ENCODE data around the gene P2RX1.
"Not testable (repeated sequence)": the region's sequence is repeated elsewhere in the genome, so short reads cannot be mapped to it uniquely, and the experiment has no call there.

P2RX1 gene

GRCh38 chr17:3951420-3951819, 35.2 kb upstream of the P2RX1 start:
- DNase-seq, result no peak

- no peak for DNase-seq
Observed at GRCh38 chr17:3951003-3951402, 34.7 kb upstream of the P2RX1 start.

GRCh38 chr17:3950584-3950983, 34.3 kb upstream of the P2RX1 start:
- no peak for DNase-seq

DNA sequence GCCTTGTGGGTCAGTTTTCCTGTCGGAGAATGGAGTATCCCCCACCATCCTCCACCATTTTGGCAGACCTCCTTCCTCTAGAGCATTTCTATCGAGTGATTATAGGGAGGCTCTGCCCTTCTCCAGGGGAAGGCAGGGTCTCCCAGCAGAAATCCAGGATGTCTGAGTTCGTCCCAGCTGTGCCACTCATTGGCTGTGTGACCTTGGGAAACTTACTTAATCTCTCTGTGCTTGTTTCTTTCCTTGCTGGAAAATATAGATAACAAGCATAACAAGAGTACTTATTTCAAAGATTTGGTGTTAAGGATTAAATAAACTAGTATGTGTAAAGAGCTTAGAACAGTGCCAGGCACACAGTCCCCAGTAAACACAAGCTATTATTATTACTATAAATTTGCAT, 33.2 kb upstream of the P2RX1 start:
- DNase-seq, result no peak

DNA sequence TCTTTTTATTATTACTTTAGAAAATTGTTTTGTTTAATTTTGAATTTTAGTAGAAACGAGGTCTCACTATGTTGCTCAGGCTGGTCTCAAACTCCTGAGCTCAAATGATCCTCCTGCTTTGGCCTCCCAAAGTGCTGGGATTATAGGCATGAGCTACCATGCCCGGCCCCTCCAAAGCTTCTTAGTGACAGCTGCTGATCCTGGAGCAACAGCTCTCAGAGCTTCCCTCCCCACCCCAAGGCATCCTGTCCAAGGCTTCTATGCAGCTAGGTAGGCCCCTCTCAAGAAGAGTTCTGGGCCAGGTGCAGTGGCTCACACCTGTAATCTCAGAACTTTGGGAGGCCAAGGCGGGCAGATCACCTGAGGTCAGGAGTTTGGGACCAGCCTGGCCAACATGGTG, 32.3 kb upstream of the P2RX1 start:
- not testable (repeated sequence) for DNase-seq

DNA sequence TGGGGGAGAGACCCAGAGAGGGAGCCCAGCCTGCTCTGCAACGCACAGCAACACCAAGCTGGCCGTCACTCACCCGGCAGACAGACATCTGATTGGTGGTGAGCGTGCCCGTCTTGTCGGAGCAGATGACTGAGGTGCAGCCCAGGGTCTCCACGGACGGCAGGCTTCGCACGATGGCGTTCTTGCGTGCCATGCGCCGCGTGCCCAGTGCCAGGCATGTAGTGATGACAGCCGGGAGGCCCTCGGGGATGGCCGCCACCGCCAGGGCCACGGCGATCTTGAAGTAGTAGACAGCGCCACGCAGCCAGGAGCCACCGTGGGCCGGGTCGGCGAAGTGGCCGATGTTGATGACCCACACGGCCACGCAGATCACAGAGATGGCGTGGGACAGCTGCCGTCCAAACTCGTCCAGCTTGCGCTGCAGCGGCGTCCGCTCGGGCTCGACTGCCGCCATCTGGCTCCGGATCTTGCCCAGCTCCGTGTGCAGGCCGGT, 31.1 kb upstream of the P2RX1 start:
- DNase-seq, result no peak

GRCh38 chr17:3946711-3947235, 30.5 kb upstream of the P2RX1 start:
- DNase-seq, result peak in 1 of 14 donors; percentile 61

DNA sequence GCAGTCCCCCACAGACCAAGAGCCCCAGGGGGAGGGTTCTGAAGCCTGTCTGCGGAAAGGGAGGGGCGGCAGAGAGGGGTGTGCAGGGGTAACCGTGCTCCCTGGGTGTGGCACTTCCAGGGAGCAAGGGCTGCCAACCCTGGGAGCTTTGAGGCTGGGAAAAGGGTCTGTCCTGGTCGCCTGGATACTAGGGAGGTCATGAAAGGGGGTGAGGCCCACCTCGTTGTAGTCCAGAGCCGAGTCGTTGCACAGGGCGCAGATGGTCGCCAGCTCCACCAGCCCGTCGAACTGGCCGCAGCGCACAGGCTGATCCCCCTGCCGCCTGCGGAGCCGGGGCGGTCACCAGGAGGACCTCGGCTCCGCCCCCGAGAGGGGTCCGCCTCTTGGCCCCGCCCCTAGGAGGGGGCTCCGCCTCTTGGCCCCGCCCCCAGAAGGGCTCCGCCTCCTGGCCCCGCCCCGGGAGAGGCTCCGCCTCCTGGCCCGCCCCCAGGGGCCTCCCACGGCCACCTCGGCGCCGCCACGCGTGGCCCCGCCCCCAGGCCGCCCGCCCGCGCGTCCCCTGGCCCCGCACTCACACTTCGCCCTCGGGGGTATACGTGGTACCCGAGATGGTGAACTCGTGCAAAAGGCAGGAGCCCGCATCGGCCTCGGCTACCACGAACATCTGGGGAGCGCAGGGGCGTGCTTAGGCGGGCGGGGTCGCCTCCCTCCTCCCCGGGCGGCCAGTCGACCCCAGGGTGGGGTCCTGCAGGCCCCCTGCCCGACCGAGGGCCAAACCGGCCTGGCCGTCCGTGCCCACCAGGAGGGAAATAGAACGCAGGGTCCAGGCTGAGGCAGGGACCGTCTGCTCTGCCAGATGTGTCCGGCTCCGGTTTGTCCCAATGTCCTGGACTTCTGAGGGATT, 28.5 kb upstream of the P2RX1 start:
- peak in 2 of 14 donors; percentile 7 to 31 for DNase-seq

DNA sequence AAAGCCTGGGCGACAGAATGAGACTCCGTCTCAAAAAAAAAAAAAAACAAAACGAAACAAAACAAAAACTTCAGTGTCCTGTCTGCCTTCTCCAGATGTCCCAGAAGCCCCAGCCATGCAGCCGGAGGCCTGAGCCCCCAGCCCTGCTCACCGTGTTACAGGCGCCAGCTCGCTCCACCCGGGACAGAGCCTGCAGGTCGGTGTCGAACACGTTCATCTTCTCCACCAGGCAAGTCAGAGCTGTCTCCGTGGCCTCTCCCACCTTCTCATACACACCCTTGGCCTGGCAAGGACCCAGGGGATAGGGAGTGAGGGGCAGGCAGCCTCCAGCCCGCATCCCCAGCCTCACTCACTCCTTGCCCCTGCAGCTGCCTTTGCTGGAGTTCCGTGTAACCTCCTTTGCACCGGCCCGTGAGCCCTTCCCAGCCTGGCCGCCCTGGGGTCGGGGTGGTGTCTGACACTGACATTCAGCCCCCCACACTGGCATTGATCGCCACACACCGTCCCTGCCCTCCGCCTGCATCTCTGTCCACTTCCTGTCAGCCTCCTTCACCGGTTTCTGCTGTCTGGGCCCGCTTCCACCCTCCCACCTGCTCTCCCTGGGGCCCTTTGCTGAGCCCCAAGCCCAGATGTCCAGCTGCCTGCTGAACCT, 27.1 kb upstream of the P2RX1 start:
- no peak for DNase-seq

GRCh38 chr17:3940965-3941698, 24.9 kb upstream of the P2RX1 start:
- DNase-seq, result no peak

- DNase-seq, result no peak
Observed at GRCh38 chr17:3937359-3937758, 21.1 kb upstream of the P2RX1 start.

DNA sequence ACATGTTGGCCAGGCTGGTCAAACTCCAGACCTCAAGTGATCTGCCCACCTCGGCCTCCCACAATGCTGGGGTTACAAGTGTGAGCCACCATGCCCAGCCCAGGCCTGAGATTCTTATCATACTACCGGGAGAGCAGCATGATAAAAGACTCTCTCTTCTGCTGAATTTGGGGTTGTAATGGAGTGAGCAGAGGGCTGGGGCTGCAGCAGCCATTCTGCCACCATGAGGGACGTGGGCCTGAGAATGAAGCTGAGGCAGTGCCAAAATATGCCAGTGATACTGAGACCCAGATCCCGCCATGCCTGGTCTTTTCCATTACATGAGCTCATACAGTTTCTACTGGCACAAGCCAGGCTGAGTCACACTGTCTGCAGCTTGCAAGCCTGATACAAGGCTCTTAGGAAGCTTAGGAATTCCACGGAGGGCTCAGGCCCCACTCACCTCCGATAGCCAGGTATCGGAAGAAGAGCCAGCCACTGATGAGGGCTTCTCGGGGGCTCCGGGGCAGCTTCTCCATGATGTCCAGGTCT, 19.6 kb upstream of the P2RX1 start:
- DNase-seq, result no peak

DNA sequence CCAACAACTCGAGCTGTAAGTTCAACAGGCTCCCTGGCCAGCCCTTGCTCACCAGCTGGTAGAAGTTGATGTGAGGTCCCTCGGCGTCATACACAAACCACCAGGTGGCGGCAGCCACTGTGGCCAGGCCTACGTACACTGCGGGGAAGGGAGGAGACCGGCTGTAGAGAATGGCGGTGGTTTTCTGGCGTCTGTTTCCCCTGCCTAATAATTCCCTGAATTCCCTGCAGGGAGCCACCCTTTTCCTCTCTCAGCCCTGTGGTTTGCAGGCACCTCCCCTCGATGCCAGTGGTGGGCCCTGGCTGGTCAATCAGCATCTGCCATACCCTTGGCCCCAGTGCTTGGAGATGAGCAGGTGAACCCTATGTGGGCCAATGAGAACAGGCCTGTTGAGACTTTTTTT, 18.9 kb upstream of the P2RX1 start:
- peak in 2 of 14 donors; percentile 17 to 27 for DNase-seq

DNA sequence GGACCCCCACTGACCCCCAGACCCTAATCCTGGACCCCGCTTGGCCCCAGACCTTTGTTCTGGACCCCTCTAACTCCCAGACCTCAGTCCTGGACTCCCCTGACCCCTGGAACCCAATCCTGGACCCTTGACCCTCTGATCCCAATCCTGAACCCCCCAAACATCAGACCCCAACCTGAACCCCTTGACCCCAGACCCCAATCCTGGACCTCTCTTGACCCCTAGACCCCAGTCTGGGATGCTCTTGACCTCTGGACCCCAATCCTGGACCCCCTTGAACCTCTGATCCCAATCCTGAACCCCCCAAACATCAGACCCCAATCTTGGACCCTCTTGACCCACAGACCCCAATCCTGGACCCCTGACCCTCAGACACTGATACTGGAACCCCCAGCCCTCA, 13.5 kb upstream of the P2RX1 start:
- DNase-seq, result no peak

DNA sequence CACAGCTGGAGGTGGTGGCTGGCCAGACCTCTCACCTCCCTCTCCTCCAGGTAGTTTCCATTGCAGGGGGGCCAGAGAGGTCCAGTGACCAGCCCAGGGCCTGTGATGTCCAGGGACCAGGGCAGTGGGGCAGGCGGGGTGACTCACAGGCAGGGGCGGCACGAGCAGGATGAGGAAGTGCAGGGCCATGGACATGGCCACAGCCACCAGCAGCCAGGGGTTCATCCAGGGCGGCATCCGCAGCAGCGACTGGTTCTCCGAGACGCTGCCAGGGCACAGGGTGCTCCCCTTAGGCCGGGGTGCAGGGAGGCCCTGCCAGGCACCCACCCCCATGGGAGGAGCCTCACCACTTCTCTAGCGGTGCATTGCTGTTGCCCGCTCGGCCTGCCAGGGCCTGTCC, 12.9 kb upstream of the P2RX1 start:
- no peak for DNase-seq

GRCh38 chr17:3928406-3928805, 12.1 kb upstream of the P2RX1 start:
- no peak for DNase-seq

- DNase-seq, result no peak
Observed at GRCh38 chr17:3927628-3928340, 11.5 kb upstream of the P2RX1 start.

DNA sequence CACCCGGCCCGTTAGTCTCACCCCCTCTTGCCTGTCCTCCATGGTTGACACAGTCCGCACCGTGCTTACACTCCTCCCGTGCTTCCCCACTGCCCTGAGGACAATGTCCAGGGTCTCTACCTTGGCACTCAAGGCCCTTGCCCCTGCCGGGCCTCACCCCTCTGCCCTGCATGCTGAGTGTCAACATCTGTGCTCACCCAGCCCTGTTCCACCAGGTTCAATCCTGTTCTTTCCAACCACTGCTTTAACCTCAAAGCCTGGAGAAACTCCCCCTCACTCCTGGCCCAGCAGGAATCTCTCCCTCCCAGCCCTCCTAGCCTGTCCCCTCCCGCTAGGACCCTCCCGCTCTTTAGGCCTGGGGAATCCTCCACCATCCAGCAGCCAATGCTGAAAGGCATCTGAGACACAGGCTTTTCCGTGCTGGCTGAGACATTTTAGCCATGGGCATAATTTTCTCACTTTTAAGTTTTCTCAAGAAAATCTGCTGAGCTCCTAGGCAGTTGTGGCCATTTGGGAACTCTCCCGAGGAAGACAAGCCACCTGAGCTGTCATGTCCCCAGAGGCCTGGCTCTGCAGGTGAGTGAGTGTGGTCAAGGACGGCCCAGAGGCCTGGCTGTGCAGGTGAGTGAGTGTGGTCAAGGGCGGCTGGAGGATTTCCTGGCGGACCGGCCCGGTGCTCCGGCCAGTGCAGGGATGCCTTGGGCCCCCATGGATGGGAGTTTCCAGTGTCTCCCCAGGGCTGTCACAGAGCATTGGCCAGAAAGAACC, 10.8 kb upstream of the P2RX1 start:
- no peak for DNase-seq

DNA sequence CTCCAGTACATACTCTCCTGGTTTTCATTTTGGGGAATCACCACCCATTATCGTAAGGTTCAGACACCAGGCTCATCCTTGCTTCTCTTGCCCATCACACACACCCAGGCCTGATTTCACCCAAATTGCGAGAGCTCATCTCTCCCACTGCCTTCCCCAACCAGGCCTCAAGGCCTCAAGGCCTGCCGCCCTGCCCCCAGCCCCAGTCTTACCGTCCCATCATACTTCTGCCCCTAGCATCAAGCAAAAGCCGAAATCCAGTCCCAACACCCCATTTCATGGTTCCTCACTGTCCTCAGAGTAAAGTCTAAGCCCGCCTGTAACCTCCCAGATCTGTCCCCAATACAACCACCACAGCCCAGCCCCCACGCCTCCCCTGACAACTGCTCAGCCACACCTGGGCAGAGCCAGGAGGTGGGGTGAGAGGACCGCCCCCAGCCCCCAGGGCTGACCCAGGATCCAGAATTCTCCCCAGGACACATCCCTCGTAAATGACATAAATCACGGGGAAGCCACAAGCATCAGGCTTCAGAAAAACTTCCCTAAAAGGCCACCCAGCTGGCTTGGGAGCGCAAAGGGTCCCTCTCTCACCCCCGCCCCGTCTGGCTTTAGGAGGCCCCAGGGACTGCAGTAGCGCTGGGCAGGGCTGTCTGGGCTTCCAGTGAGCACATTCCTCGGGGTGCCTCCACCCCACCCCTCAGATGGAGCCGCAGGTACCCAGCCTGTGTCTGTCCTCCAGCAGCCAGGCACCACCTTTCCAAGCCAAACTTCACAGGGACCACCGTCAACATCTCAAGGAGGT, 9.6 kb upstream of the P2RX1 start:
- DNase-seq, result no peak

Measured in C1 segment of cervical spinal cord (tissue), 14 donors.